HepG2 (cell line): ENCODE measurements around the gene NDUFS4.

ENCODE experiments used
- IRF2 ChIP-seq: IDR thresholded peaks from 2 replicates; pipeline ENCODE4 v1.6.1; 2018; ENCODE audit warnings: missing genetic modification reagents, missing compliant biosample characterization
- MTA3 ChIP-seq: sonication (generic); formaldehyde crosslinking; IDR thresholded peaks from 2 replicates; pipeline ENCODE4 v1.4.0; 2020; ENCODE audit warnings: missing genetic modification reagents
- ZNF232 ChIP-seq: sonication (generic); formaldehyde crosslinking; IDR thresholded peaks from 2 replicates; pipeline ENCODE4 v1.4.0; 2020; ENCODE audit warnings: missing genetic modification reagents, borderline replicate concordance
- TF ChIP-seq, protein P1 (sequence below): sonication (generic); formaldehyde crosslinking; IDR thresholded peaks from 2 replicates; pipeline ENCODE4 v1.5.0; 2020; ENCODE audit warnings: mild to moderate bottlenecking, missing genetic modification reagents, borderline replicate concordance
- TF ChIP-seq, protein P2 (sequence below): sonication (generic); formaldehyde crosslinking; IDR thresholded peaks from 2 replicates; pipeline ENCODE4 v1.9.0; 2021; ENCODE audit warnings: missing genetic modification reagents, borderline replicate concordance
- TF ChIP-seq, protein P3 (sequence below): sonication (generic); formaldehyde crosslinking; IDR thresholded peaks from 2 replicates; pipeline ENCODE4 v1.5.0; 2020; ENCODE audit warnings: mild to moderate bottlenecking, missing genetic modification reagents, moderate library complexity

DNA sequence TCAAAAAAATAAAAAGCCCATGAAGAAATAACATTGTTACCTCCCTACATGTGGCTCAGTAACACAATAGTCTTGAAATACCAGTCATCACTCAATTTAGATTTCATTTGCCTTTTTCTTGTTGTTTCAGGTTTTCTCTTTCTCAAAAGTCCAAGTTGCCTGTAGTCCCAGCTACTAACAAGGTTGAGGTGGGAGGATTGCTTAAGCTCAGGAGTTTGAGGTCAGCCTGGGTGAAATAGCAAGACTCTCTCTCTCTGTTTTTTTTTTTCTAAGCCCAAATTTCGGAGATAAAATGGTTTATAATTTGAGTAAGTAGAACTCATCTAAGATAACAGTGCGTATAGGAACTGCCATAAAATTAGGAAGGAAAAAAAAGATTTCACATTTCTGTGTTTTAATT is 17.5 kb upstream of the NDUFS4 start:
- TF ChIP-seq ZNF232 (CRISPR knock-in tag) = no peak
- TF ChIP-seq MTA3 (CRISPR knock-in tag) = no peak
- TF ChIP-seq, protein P1, sequence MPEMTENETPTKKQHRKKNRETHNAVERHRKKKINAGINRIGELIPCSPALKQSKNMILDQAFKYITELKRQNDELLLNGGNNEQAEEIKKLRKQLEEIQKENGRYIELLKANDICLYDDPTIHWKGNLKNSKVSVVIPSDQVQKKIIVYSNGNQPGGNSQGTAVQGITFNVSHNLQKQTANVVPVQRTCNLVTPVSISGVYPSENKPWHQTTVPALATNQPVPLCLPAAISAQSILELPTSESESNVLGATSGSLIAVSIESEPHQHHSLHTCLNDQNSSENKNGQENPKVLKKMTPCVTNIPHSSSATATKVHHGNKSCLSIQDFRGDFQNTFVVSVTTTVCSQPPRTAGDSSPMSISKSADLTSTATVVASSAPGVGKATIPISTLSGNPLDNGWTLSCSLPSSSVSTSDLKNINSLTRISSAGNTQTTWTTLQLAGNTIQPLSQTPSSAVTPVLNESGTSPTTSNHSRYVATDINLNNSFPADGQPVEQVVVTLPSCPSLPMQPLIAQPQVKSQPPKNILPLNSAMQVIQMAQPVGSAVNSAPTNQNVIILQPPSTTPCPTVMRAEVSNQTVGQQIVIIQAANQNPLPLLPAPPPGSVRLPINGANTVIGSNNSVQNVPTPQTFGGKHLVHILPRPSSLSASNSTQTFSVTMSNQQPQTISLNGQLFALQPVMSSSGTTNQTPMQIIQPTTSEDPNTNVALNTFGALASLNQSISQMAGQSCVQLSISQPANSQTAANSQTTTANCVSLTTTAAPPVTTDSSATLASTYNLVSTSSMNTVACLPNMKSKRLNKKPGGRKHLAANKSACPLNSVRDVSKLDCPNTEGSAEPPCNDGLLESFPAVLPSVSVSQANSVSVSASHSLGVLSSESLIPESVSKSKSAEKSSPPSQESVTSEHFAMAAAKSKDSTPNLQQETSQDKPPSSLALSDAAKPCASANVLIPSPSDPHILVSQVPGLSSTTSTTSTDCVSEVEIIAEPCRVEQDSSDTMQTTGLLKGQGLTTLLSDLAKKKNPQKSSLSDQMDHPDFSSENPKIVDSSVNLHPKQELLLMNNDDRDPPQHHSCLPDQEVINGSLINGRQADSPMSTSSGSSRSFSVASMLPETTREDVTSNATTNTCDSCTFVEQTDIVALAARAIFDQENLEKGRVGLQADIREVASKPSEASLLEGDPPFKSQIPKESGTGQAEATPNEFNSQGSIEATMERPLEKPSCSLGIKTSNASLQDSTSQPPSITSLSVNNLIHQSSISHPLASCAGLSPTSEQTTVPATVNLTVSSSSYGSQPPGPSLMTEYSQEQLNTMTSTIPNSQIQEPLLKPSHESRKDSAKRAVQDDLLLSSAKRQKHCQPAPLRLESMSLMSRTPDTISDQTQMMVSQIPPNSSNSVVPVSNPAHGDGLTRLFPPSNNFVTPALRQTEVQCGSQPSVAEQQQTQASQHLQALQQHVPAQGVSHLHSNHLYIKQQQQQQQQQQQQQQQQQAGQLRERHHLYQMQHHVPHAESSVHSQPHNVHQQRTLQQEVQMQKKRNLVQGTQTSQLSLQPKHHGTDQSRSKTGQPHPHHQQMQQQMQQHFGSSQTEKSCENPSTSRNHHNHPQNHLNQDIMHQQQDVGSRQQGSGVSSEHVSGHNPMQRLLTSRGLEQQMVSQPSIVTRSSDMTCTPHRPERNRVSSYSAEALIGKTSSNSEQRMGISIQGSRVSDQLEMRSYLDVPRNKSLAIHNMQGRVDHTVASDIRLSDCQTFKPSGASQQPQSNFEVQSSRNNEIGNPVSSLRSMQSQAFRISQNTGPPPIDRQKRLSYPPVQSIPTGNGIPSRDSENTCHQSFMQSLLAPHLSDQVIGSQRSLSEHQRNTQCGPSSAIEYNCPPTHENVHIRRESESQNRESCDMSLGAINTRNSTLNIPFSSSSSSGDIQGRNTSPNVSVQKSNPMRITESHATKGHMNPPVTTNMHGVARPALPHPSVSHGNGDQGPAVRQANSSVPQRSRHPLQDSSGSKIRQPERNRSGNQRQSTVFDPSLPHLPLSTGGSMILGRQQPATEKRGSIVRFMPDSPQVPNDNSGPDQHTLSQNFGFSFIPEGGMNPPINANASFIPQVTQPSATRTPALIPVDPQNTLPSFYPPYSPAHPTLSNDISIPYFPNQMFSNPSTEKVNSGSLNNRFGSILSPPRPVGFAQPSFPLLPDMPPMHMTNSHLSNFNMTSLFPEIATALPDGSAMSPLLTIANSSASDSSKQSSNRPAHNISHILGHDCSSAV = no peak
- no peak for TF ChIP-seq IRF2 (CRISPR knock-in tag)
- TF ChIP-seq, protein P2, sequence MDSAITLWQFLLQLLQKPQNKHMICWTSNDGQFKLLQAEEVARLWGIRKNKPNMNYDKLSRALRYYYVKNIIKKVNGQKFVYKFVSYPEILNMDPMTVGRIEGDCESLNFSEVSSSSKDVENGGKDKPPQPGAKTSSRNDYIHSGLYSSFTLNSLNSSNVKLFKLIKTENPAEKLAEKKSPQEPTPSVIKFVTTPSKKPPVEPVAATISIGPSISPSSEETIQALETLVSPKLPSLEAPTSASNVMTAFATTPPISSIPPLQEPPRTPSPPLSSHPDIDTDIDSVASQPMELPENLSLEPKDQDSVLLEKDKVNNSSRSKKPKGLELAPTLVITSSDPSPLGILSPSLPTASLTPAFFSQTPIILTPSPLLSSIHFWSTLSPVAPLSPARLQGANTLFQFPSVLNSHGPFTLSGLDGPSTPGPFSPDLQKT (CRISPR knock-in tag) = no peak
- TF ChIP-seq, protein P3, sequence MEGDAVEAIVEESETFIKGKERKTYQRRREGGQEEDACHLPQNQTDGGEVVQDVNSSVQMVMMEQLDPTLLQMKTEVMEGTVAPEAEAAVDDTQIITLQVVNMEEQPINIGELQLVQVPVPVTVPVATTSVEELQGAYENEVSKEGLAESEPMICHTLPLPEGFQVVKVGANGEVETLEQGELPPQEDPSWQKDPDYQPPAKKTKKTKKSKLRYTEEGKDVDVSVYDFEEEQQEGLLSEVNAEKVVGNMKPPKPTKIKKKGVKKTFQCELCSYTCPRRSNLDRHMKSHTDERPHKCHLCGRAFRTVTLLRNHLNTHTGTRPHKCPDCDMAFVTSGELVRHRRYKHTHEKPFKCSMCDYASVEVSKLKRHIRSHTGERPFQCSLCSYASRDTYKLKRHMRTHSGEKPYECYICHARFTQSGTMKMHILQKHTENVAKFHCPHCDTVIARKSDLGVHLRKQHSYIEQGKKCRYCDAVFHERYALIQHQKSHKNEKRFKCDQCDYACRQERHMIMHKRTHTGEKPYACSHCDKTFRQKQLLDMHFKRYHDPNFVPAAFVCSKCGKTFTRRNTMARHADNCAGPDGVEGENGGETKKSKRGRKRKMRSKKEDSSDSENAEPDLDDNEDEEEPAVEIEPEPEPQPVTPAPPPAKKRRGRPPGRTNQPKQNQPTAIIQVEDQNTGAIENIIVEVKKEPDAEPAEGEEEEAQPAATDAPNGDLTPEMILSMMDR (CRISPR knock-in tag) = no peak
